SK-N-SH (cell line): ENCODE measurements around the gene SLFN11. TPM values are rescaled to one million over a fixed set of nuclear protein-coding genes. Genes with fewer than 3 reads are reported as not detected.

ENCODE experiments used
- CTCF ChIA-PET: fragments of 300-600, 350-600 bp; formaldehyde crosslinking; extraction: SDS; loops from one replicate; lab custom pipeline; 2021; lab: Yijun Ruan, JAX
- POLR2A ChIA-PET: fragments of 350-600 bp; sonication (Branson Sonifier 250); formaldehyde crosslinking; extraction: SDS; loops from one replicate; lab custom pipeline; 2020; ENCODE audit warnings: antibody characterized with exemption, inconsistent platforms; lab: Yijun Ruan, JAX
- DNase-seq: peaks from one replicate; pipeline ENCODE4 v3.0.0; 2012
- H2AFZ ChIP-seq: fragments of 200-600 bp; sonication (generic); 2 replicates; pipeline ENCODE4 v1.8.1; 2016; ENCODE audit warnings: antibody characterized with exemption, mild to moderate bottlenecking, low read depth
- H3F3A ChIP-seq: fragments of 200-600 bp; sonication (generic); replicated peaks from 2 replicates; pipeline ENCODE3; 2016; ENCODE audit warnings: antibody characterized with exemption, mild to moderate bottlenecking; ENCODE audit not compliant: insufficient read depth
- H3K27ac ChIP-seq, 2 experiments: fragments of 200-500 bp in 1 of 2; fragments of 200-600 bp in 1 of 2; sonication (Bioruptor generic) in 1 of 2; sonication (generic), shearing (Covaris generic) in 1 of 2; 2 replicates each; pipeline versions ENCODE4 v1.5.1 to v1.6.1; 2014 to 2016; ENCODE audit warnings: low read depth in 2 of 2, inconsistent platforms in 1 of 2, low read length in 1 of 2, mild to moderate bottlenecking in 1 of 2, mixed read lengths in 1 of 2
- H3K27me3 ChIP-seq: fragments of 200-600 bp; sonication (generic), shearing (Covaris generic); 2 replicates; pipeline ENCODE4 v1.6.1; 2016; ENCODE audit warnings: mixed run types; ENCODE audit not compliant: insufficient read depth
- H3K36me3 ChIP-seq, 2 experiments: fragments of 200-500 bp in 1 of 2; fragments of 200-600 bp in 1 of 2; sonication (Bioruptor generic) in 1 of 2; sonication (generic) in 1 of 2; replicated peaks in 1 of 2; 2 replicates each; pipeline versions ENCODE3 to v1.5.1; 2014 to 2016; ENCODE audit warnings: low read length in 1 of 2, mild to moderate bottlenecking in 1 of 2; ENCODE audit not compliant: insufficient read depth in 2 of 2, control insufficient read depth in 1 of 2
- H3K4me1 ChIP-seq, 2 experiments: fragments of 200-500 bp in 1 of 2; fragments of 200-600 bp in 1 of 2; sonication (Bioruptor generic) in 1 of 2; sonication (generic), shearing (Covaris generic) in 1 of 2; 2 replicates each; pipeline versions ENCODE4 v1.5.1 to v1.6.1; 2014 to 2016; ENCODE audit warnings: low read depth in 1 of 2, low read length in 1 of 2, mixed run types in 1 of 2; ENCODE audit not compliant: insufficient read depth in 2 of 2, control insufficient read depth in 1 of 2
- H3K4me2 ChIP-seq: fragments of 200-600 bp; sonication (generic), shearing (Covaris generic); 2 replicates; pipeline ENCODE4 v1.6.1; 2017; ENCODE audit warnings: mixed run types
- H3K4me3 ChIP-seq, 2 experiments: fragments of 200-500 bp in 1 of 2; fragments of 200-600 bp in 1 of 2; sonication (Bioruptor generic) in 1 of 2; sonication (generic), shearing (Covaris generic) in 1 of 2; 2 replicates each; pipeline versions ENCODE4 v1.5.1 to v1.8.1; 2014 to 2016; ENCODE audit warnings: low read depth in 2 of 2, inconsistent platforms in 1 of 2, low read length in 1 of 2, mild to moderate bottlenecking in 1 of 2, mixed read lengths in 1 of 2, moderate library complexity in 1 of 2
- H3K79me2 ChIP-seq: fragments of 200-600 bp; sonication (generic); 2 replicates; pipeline ENCODE4 v1.8.1; 2017; ENCODE audit warnings: mild to moderate bottlenecking; ENCODE audit not compliant: insufficient read depth
- H3K9ac ChIP-seq: fragments of 200-600 bp; sonication (generic); 2 replicates; pipeline ENCODE4 v1.6.1; 2017; ENCODE audit warnings: mixed run types
- H3K9me2 ChIP-seq: fragments of 200-600 bp; sonication (generic); 2 replicates; pipeline ENCODE4 v1.6.1; 2017; ENCODE audit warnings: mixed run types
- H3K9me3 ChIP-seq: fragments of 200-600 bp; sonication (generic); 2 replicates; pipeline ENCODE4 v1.6.1; 2017; ENCODE audit warnings: mixed run types, mild to moderate bottlenecking, moderate library complexity
- H4K20me1 ChIP-seq: fragments of 200-600 bp; sonication (generic); 2 replicates; pipeline ENCODE4 v1.6.1; 2017; ENCODE audit warnings: mild to moderate bottlenecking, mixed run types; ENCODE audit not compliant: insufficient read depth
- CHD2 ChIP-seq: fragments of 150-350 bp; IDR thresholded peaks from 2 replicates; pipeline ENCODE4 v1.6.1; 2018; ENCODE audit warnings: low read length; ENCODE audit not compliant: partially characterized antibody
- EZH2phosphoT487 ChIP-seq: fragments of 200-600 bp; sonication (generic); IDR thresholded peaks from 2 replicates; pipeline ENCODE4 v1.6.1; 2017; ENCODE audit warnings: low read depth, mixed run types, mild to moderate bottlenecking, antibody characterized with exemption, moderate library complexity, borderline replicate concordance
- FOSL2 ChIP-seq: IDR thresholded peaks from 2 replicates; pipeline ENCODE4 v1.4.0; 2012; ENCODE audit warnings: low read depth, mild to moderate bottlenecking, moderate library complexity, borderline replicate concordance
- FOXM1 ChIP-seq: IDR thresholded peaks from 2 replicates; pipeline ENCODE4 v1.4.0; 2012; ENCODE audit warnings: low read depth, mild to moderate bottlenecking
- GATA2 ChIP-seq: sonication (generic); formaldehyde crosslinking; IDR thresholded peaks from 2 replicates; pipeline ENCODE4 v1.5.0; 2020; ENCODE audit warnings: mild to moderate bottlenecking, missing genetic modification reagents
- MXI1 ChIP-seq: IDR thresholded peaks from 2 replicates; pipeline ENCODE4 v1.6.1; 2012; ENCODE audit warnings: mild to moderate bottlenecking, low read depth, low read length, improper control_type of control experiment
- NFIC ChIP-seq: IDR thresholded peaks from 2 replicates; pipeline ENCODE4 v1.4.0; 2012; ENCODE audit warnings: borderline replicate concordance
- NRF1 ChIP-seq: IDR thresholded peaks from 2 replicates; pipeline ENCODE4 v1.6.1; 2012; ENCODE audit warnings: low read depth, mild to moderate bottlenecking, low read length
- POLR2AphosphoS5 ChIP-seq: IDR thresholded peaks from 2 replicates; pipeline ENCODE4 v1.6.1; 2012; ENCODE audit warnings: low read depth, low read length
- RAD21 ChIP-seq: IDR thresholded peaks from 2 replicates; pipeline ENCODE4 v1.6.1; 2012; ENCODE audit warnings: mild to moderate bottlenecking, low read length
- RFX5 ChIP-seq: IDR thresholded peaks from 2 replicates; pipeline ENCODE4 v1.6.1; 2012; ENCODE audit warnings: mild to moderate bottlenecking, improper control_type of control experiment, low read length
- RXRA ChIP-seq: IDR thresholded peaks from 2 replicates; pipeline ENCODE4 v1.4.0; 2012; ENCODE audit warnings: low read depth, mild to moderate bottlenecking, borderline replicate concordance
- SIN3A ChIP-seq: IDR thresholded peaks from 2 replicates; pipeline ENCODE4 v1.6.1; 2012; ENCODE audit warnings: low read depth, mild to moderate bottlenecking, low read length, moderate library complexity, borderline replicate concordance
- SMC3 ChIP-seq: IDR thresholded peaks from 2 replicates; pipeline ENCODE4 v1.6.1; 2012; ENCODE audit warnings: low read depth, low read length, improper control_type of control experiment
- TAF1 ChIP-seq: IDR thresholded peaks from 2 replicates; pipeline ENCODE4 v1.6.1; 2012; ENCODE audit warnings: low read depth, mild to moderate bottlenecking, low read length, moderate library complexity, borderline replicate concordance
- TCF12 ChIP-seq: IDR thresholded peaks from 2 replicates; pipeline ENCODE4 v1.4.0; 2012
- USF1 ChIP-seq: IDR thresholded peaks from 2 replicates; pipeline ENCODE4 v1.4.0; 2012; ENCODE audit warnings: low read depth, borderline replicate concordance
- USF2 ChIP-seq: fragments of 150-350 bp; IDR thresholded peaks from 2 replicates; pipeline ENCODE4 v1.6.1; 2017; ENCODE audit warnings: antibody characterized with exemption, low read length, low read depth, borderline replicate concordance
- YY1 ChIP-seq: IDR thresholded peaks from 2 replicates; pipeline ENCODE4 v1.4.0; 2012; ENCODE audit warnings: low read depth, mild to moderate bottlenecking
- WGBS: methylation state at CpG from one replicate; pipeline ENCODE4 v1.1.6; 2017; ENCODE audit warnings: low lambda C conversion rate; 5-methylcytosine and 5-hydroxymethylcytosine counted together
- polyA plus RNA-seq, 3 experiments: library from polyadenylated mRNA; depleted of rRNA; stranded (reverse); fragments of >200 nt; gene quantifications; 2 replicates each; pipeline ENCODE4 v1.2.3, GENCODE V29; 2012
- TF ChIP-seq, protein P1 (sequence below): IDR thresholded peaks from 2 replicates; pipeline ENCODE4; 2012
- TF ChIP-seq, protein P2 (sequence below): IDR thresholded peaks from 2 replicates; pipeline ENCODE4 v1.6.1; 2012; ENCODE audit warnings: mild to moderate bottlenecking, low read depth, low read length, moderate library complexity
- TF ChIP-seq, protein P3 (sequence below): fragments of 150-350 bp; IDR thresholded peaks from 2 replicates; pipeline ENCODE4 v1.6.1; 2016; ENCODE audit warnings: mild to moderate bottlenecking, low read depth, low read length

The SLFN11 gene
- polyA plus RNA-seq, 1 of the 3 experiments (the other 2 are of a cell fraction) = 0.02 TPM

- Histone ChIP-seq H3K4me3 (no peak overlapping the region), H3K27ac (no peak overlapping the region), H4K20me1 (no peaks in the 10 kb centered on the region), H3K4me2 (no peak overlapping the region), H3K27me3 (no peaks in the 10 kb centered on the region), H3K36me3 (peaks cover 28 to 41% of the 10 kb centered on the region in 2 experiments), H3K9me2 (no peaks in the 10 kb centered on the region), H2AFZ (no peak overlapping the region), H3K4me1 (no peaks in the 10 kb centered on the region), H3K9ac (no peak overlapping the region), H3F3A (no peaks in the 10 kb centered on the region), H3K9me3 (no peaks in the 10 kb centered on the region), H3K79me2 (no peaks in the 10 kb centered on the region)
- POLR2A ChIA-PET = no interaction called here
- no peak for DNase-seq
- no peak for TF ChIP-seq RFX5
- no peak for TF ChIP-seq TCF12
- no peak for TF ChIP-seq FOSL2
- no peak for TF ChIP-seq USF1
- TF ChIP-seq, protein P1, sequence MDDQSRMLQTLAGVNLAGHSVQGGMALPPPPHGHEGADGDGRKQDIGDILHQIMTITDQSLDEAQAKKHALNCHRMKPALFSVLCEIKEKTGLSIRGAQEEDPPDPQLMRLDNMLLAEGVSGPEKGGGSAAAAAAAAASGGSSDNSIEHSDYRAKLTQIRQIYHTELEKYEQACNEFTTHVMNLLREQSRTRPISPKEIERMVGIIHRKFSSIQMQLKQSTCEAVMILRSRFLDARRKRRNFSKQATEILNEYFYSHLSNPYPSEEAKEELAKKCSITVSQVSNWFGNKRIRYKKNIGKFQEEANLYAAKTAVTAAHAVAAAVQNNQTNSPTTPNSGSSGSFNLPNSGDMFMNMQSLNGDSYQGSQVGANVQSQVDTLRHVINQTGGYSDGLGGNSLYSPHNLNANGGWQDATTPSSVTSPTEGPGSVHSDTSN = no peak
- TF ChIP-seq NFIC = no peak
- no peak for TF ChIP-seq RXRA
- no peak for TF ChIP-seq NRF1
- no peak for TF ChIP-seq GATA2 (CRISPR knock-in tag)
- TF ChIP-seq CHD2 = no peak
- TF ChIP-seq MXI1 = no peak
- no peak for TF ChIP-seq SIN3A
- TF ChIP-seq SMC3 = no peak
- no peak for TF ChIP-seq YY1
- TF ChIP-seq USF2 = no peak
- no peak for TF ChIP-seq RAD21
- CTCF ChIA-PET = no interaction called here
- 77% methylated on average over 26 of the region's 26 CpGs for WGBS
These were observed 34.1 kb upstream of the SLFN11 start for GRCh38 chr17:35407531-35407930.

DNA sequence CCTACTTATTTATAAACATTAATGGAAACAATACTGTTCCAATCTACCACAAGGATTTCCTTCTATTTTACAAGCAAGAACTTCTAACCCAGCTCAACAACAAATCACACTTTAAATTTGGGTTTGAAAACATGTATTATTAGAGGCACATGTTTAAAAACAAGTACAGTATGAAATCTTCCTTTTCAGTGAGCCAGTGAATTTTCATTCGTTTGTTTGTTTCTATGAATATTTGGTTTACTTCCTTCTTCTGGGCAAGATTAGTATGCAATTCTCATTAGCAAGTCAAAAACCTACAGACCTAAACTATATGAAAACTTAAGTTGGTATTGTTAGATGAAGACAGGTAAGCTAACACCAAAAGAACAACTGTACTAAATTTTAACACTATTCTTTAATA lies 33.1 kb upstream of the SLFN11 start:
- WGBS = 28% methylated on average over 1 of the region's 1 CpG
- no peaks in the 10 kb centered on the region for H3K4me1 ChIP-seq
- H3K9me3 ChIP-seq = no peaks in the 10 kb centered on the region
- CTCF ChIA-PET = no interaction called here
- no peak overlapping the region for H3K9ac ChIP-seq
- no peaks in the 10 kb centered on the region for H3K9me2 ChIP-seq
- no peak overlapping the region for H3K27ac ChIP-seq
- no peak overlapping the region for H3K4me2 ChIP-seq
- peaks cover 22 to 33% of the 10 kb centered on the region in 2 experiments for H3K36me3 ChIP-seq
- H3K4me3 ChIP-seq = no peak overlapping the region
- no peaks in the 10 kb centered on the region for H3K79me2 ChIP-seq
- TF ChIP-seq TAF1 (no peak), RAD21 (no peak), EZH2phosphoT487 (no peak), RXRA (no peak), SMC3 (no peak), FOXM1 (no peak), POLR2AphosphoS5 (no peak), GATA2 (CRISPR knock-in tag) (no peak), SIN3A (no peak)
- TF ChIP-seq, protein P2, sequence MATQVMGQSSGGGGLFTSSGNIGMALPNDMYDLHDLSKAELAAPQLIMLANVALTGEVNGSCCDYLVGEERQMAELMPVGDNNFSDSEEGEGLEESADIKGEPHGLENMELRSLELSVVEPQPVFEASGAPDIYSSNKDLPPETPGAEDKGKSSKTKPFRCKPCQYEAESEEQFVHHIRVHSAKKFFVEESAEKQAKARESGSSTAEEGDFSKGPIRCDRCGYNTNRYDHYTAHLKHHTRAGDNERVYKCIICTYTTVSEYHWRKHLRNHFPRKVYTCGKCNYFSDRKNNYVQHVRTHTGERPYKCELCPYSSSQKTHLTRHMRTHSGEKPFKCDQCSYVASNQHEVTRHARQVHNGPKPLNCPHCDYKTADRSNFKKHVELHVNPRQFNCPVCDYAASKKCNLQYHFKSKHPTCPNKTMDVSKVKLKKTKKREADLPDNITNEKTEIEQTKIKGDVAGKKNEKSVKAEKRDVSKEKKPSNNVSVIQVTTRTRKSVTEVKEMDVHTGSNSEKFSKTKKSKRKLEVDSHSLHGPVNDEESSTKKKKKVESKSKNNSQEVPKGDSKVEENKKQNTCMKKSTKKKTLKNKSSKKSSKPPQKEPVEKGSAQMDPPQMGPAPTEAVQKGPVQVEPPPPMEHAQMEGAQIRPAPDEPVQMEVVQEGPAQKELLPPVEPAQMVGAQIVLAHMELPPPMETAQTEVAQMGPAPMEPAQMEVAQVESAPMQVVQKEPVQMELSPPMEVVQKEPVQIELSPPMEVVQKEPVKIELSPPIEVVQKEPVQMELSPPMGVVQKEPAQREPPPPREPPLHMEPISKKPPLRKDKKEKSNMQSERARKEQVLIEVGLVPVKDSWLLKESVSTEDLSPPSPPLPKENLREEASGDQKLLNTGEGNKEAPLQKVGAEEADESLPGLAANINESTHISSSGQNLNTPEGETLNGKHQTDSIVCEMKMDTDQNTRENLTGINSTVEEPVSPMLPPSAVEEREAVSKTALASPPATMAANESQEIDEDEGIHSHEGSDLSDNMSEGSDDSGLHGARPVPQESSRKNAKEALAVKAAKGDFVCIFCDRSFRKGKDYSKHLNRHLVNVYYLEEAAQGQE = no peak
- TF ChIP-seq, protein P3, sequence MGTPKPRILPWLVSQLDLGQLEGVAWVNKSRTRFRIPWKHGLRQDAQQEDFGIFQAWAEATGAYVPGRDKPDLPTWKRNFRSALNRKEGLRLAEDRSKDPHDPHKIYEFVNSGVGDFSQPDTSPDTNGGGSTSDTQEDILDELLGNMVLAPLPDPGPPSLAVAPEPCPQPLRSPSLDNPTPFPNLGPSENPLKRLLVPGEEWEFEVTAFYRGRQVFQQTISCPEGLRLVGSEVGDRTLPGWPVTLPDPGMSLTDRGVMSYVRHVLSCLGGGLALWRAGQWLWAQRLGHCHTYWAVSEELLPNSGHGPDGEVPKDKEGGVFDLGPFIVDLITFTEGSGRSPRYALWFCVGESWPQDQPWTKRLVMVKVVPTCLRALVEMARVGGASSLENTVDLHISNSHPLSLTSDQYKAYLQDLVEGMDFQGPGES = no peak
- TF ChIP-seq, all 33 proteins: peak for 0
- Histone ChIP-seq H3K27me3 (no peaks in the 10 kb centered on the region), H3F3A (no peaks in the 10 kb centered on the region), H4K20me1 (no peaks in the 10 kb centered on the region), H2AFZ (no peak overlapping the region)
- no peak for DNase-seq
- POLR2A ChIA-PET = no interaction called here
